Central memory CD8-positive, alpha-beta T cell (primary cell): ENCODE measurements around the gene FANK1.
"Not testable (repeated sequence)": the region's sequence is repeated elsewhere in the genome, so short reads cannot be mapped to it uniquely, and the experiment has no call there.

Experiments
- ATAC-seq: fragments of 150-1000 bp; cut with Tn5 transposase; replicated peaks from 2 replicates; pipeline ENCODE4 v1.10.0; 2022; ENCODE audit warnings: mild to moderate bottlenecking, moderate FRiP score, moderate number of reproducible peaks; ENCODE audit not compliant: poor library complexity, severe bottlenecking; ENCODE audit errors: extremely low read depth
- DNase-seq, 2 donors: peaks; one replicate each; pipeline ENCODE4 v3.0.0; 2021; ENCODE audit warnings: low spot score in 2 of 2
- H3K27ac Mint-ChIP-seq: one replicate; pipeline ENCODE4 v1.8.0; 2022; ENCODE audit warnings: low read depth, mild to moderate bottlenecking, moderate library complexity, mixed read lengths
- H3K27me3 Mint-ChIP-seq: one replicate; pipeline ENCODE4 v1.8.0; 2022; ENCODE audit warnings: mixed read lengths
- H3K36me3 Mint-ChIP-seq: one replicate; pipeline ENCODE4 v1.8.0; 2022; ENCODE audit warnings: mild to moderate bottlenecking, moderate library complexity, mixed read lengths; ENCODE audit not compliant: insufficient read depth
- H3K4me1 Mint-ChIP-seq: one replicate; pipeline ENCODE4 v1.8.0; 2022; ENCODE audit warnings: mixed read lengths
- H3K4me3 Mint-ChIP-seq: one replicate; pipeline ENCODE4 v1.8.0; 2022; ENCODE audit warnings: mild to moderate bottlenecking, moderate library complexity, mixed read lengths
- H3K9me3 Mint-ChIP-seq: one replicate; pipeline ENCODE4 v1.8.0; 2022; ENCODE audit warnings: mixed read lengths

FANK1 gene

GRCh38 chr10:125897317-125897716 is 953 bp downstream of the FANK1 start:
- H3K27ac Mint-ChIP-seq, H3K36me3 Mint-ChIP-seq, H3K9me3 Mint-ChIP-seq, DNase-seq, ATAC-seq: not testable (repeated sequence)
- Mint-ChIP-seq H3K4me3 (peak overlapping the region; percentile 73), H3K27me3 (peaks cover 56% of the 10 kb centered on the region), H3K4me1 (peaks cover 12% of the 10 kb centered on the region)

GRCh38 chr10:125900963-125901362 is 4.6 kb downstream of the FANK1 start:
- not testable (repeated sequence) for H3K4me3 Mint-ChIP-seq, H3K36me3 Mint-ChIP-seq, ATAC-seq, H3K27ac Mint-ChIP-seq, H3K4me1 Mint-ChIP-seq, DNase-seq, H3K9me3 Mint-ChIP-seq
- peaks cover 45% of the 10 kb centered on the region for H3K27me3 Mint-ChIP-seq

DNA sequence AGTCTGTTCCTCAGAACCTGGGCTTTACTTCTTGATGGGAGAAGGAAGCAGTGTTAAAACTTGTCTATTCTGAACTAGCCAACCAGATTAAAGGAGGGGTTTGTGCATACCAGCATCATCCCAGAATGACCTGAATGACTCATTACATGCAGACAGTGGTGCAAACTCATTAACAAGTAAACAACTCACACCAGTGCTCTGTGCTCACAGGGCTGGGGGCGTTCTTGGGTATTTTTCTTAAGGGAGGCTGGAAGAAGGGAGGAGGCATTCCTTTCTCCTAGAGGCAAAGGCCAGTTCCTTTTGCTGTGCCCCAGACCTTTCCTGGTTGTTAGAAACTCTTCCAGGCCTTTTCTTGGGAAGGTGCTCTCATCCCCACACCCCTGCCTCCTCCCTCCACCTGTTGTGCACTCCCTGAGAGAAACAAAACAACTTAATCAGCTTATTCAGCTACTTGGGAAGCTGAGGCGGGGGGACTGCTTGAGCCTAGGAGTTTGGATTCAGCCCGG is 6.8 kb downstream of the FANK1 start:
- DNase-seq: not testable (repeated sequence)

GRCh38 chr10:125905069-125905994 is 9.0 kb downstream of the FANK1 start:
- ATAC-seq: not testable (repeated sequence)

More for the DNA sequence above, 6.8 kb downstream of the FANK1 start:
- H3K9me3 Mint-ChIP-seq, H3K27ac Mint-ChIP-seq, H3K4me3 Mint-ChIP-seq, ATAC-seq, H3K4me1 Mint-ChIP-seq, H3K36me3 Mint-ChIP-seq: not testable (repeated sequence)
- H3K27me3 Mint-ChIP-seq: peaks cover 29% of the 10 kb centered on the region

DNA sequence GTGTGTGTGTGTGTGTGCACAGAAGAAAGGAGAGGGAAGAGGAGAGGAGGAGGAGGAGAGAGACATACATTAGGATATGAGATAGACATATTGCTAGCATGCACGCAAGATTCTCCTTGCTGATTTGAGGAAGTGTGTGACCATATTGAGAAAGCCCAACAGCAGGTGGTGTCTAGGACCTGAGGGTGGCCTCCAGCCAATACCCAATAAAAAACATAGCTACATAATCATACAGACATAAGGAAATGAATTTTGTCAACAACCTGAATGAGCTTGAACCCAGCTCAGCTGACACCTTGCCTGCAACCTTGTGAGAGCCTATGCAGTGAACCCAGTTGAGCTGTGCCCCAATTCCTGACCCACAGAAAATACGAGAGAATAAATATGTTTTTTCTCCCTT is 11.2 kb downstream of the FANK1 start:
- not testable (repeated sequence) for H3K27ac Mint-ChIP-seq, H3K4me1 Mint-ChIP-seq, H3K36me3 Mint-ChIP-seq, H3K4me3 Mint-ChIP-seq, H3K9me3 Mint-ChIP-seq, ATAC-seq, DNase-seq
- H3K27me3 Mint-ChIP-seq: peaks cover 27% of the 10 kb centered on the region

More at GRCh38 chr10:125905069-125905994, 9.0 kb downstream of the FANK1 start:
- not testable (repeated sequence) for H3K27ac Mint-ChIP-seq, H3K4me1 Mint-ChIP-seq, H3K36me3 Mint-ChIP-seq, H3K9me3 Mint-ChIP-seq, H3K4me3 Mint-ChIP-seq, DNase-seq
- H3K27me3 Mint-ChIP-seq: peaks cover 22% of the 10 kb centered on the region

- not testable (repeated sequence) for H3K27ac Mint-ChIP-seq, H3K36me3 Mint-ChIP-seq, H3K4me1 Mint-ChIP-seq, H3K9me3 Mint-ChIP-seq, DNase-seq, ATAC-seq, H3K4me3 Mint-ChIP-seq
- H3K27me3 Mint-ChIP-seq: peaks cover 28% of the 10 kb centered on the region
Observed at GRCh38 chr10:125908813-125909212, 12.4 kb downstream of the FANK1 start.

GRCh38 chr10:125909491-125909890 is 13.1 kb downstream of the FANK1 start:
- H3K4me1 Mint-ChIP-seq, ATAC-seq, H3K9me3 Mint-ChIP-seq, H3K27ac Mint-ChIP-seq, H3K4me3 Mint-ChIP-seq, H3K36me3 Mint-ChIP-seq, DNase-seq: not testable (repeated sequence)
- peaks cover 28% of the 10 kb centered on the region for H3K27me3 Mint-ChIP-seq

DNA sequence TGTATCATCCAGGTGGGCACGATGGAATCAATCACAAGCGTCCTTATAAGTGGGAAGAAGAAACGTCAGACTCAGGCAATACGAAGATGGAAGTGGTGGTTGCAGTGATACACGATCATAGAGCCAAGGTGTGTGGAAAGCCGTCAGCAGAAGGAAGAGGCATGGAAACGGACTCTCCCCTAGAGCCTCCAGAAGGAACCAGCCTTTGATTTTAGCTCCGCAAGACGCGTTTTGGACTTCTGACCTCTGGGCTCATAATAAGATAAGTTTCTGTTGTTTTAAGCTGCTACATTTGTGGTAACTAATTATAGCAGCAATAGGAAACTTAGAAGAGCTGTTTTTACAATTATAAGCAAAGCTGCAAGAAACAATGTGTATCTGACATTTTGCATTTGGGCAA is 14.8 kb downstream of the FANK1 start:
- Mint-ChIP-seq H3K9me3 (no peaks in the 10 kb centered on the region), H3K36me3 (no peaks in the 10 kb centered on the region), H3K4me1 (no peaks in the 10 kb centered on the region), H3K27ac (no peak overlapping the region), H3K4me3 (no peak overlapping the region), H3K27me3 (peaks cover 20% of the 10 kb centered on the region)
- ATAC-seq (no peak), DNase-seq (no peak)

- H3K4me3 Mint-ChIP-seq: no peak overlapping the region
- H3K27ac Mint-ChIP-seq: no peak overlapping the region
- ATAC-seq: no peak
Observed at GRCh38 chr10:125911990-125912389, 15.6 kb downstream of the FANK1 start.

GRCh38 chr10:125913277-125913676 is 16.9 kb downstream of the FANK1 start:
- not testable (repeated sequence) for ATAC-seq, H3K9me3 Mint-ChIP-seq, DNase-seq, H3K4me1 Mint-ChIP-seq, H3K27ac Mint-ChIP-seq, H3K4me3 Mint-ChIP-seq, H3K36me3 Mint-ChIP-seq
- peaks cover 20% of the 10 kb centered on the region for H3K27me3 Mint-ChIP-seq

More at GRCh38 chr10:125911990-125912389, 15.6 kb downstream of the FANK1 start:
- peaks cover 20% of the 10 kb centered on the region for H3K27me3 Mint-ChIP-seq
- no peaks in the 10 kb centered on the region for H3K4me1 Mint-ChIP-seq
- no peaks in the 10 kb centered on the region for H3K9me3 Mint-ChIP-seq
- H3K36me3 Mint-ChIP-seq: no peaks in the 10 kb centered on the region
- DNase-seq: no peak

GRCh38 chr10:125916977-125917376 is 20.6 kb downstream of the FANK1 start:
- Mint-ChIP-seq H3K36me3 (no peaks in the 10 kb centered on the region), H3K27ac (no peak overlapping the region), H3K4me1 (no peaks in the 10 kb centered on the region), H3K27me3 (peaks cover 7% of the 10 kb centered on the region), H3K4me3 (no peak overlapping the region), H3K9me3 (no peaks in the 10 kb centered on the region)
- ATAC-seq: no peak
- no peak for DNase-seq

- H3K27me3 Mint-ChIP-seq, H3K27ac Mint-ChIP-seq, H3K4me3 Mint-ChIP-seq, H3K4me1 Mint-ChIP-seq, H3K9me3 Mint-ChIP-seq, ATAC-seq, H3K36me3 Mint-ChIP-seq, DNase-seq: not testable (repeated sequence)
Observed at GRCh38 chr10:125917704-125918361, 21.5 kb downstream of the FANK1 start.
